ENCODE measurements around the gene GP9.
"Not testable (repeated sequence)": the region's sequence is repeated elsewhere in the genome, so short reads cannot be mapped to it uniquely, and the experiment has no call there.

The GP9 gene

GRCh38 chr3:129105862-129106261 lies 45.3 kb downstream of the GP9 start:
- WGBS = 93% methylated on average over 4 of the region's 4 CpGs
- H3K27me3 ChIP-seq (ENCODE audit: insufficient read depth, low read length) = no peaks in the 10 kb centered on the region
- H3K27ac ChIP-seq (ENCODE audit: low read depth, low read length) = no peak overlapping the region
- H3K4me1 ChIP-seq (ENCODE audit: insufficient read depth, low read length) = no peaks in the 10 kb centered on the region
- 0 out of 2 replicates have a peak, but pooled peaks cover 5% of the 10 kb centered on the region for H3K36me3 ChIP-seq (ENCODE audit: insufficient read depth, low read length)
- no peaks in the 10 kb centered on the region for H3K9me3 ChIP-seq (ENCODE audit: insufficient read depth, low read depth, low read length)
- H3K9ac ChIP-seq (ENCODE audit: low read depth, low read length) = no peak overlapping the region
- H3K4me3 ChIP-seq (ENCODE audit: low read length) = no peak overlapping the region

- no peak overlapping the region for H3K9ac ChIP-seq (ENCODE audit: low read depth, low read length)
- H3K4me3 ChIP-seq (ENCODE audit: low read length) = no peak overlapping the region
- H3K4me1 ChIP-seq (ENCODE audit: insufficient read depth, low read length) = no peaks in the 10 kb centered on the region
- 88% methylated on average over 5 of the region's 5 CpGs for WGBS
- no peak overlapping the region for H3K27ac ChIP-seq (ENCODE audit: low read depth, low read length)
- no peaks in the 10 kb centered on the region for H3K27me3 ChIP-seq (ENCODE audit: insufficient read depth, low read length)
- H3K36me3 ChIP-seq (ENCODE audit: insufficient read depth, low read length) = 0 out of 2 replicates have a peak, but pooled peaks cover 5% of the 10 kb centered on the region
- H3K9me3 ChIP-seq (ENCODE audit: insufficient read depth, low read depth, low read length) = no peaks in the 10 kb centered on the region
These were observed 45.7 kb downstream of the GP9 start for GRCh38 chr3:129106320-129106719.

- Histone ChIP-seq H3K27ac (ENCODE audit: low read depth, low read length) (no peak overlapping the region), H3K4me1 (ENCODE audit: insufficient read depth, low read length) (no peaks in the 10 kb centered on the region), H3K4me3 (ENCODE audit: low read length) (no peak overlapping the region), H3K27me3 (ENCODE audit: insufficient read depth, low read length) (no peaks in the 10 kb centered on the region), H3K36me3 (ENCODE audit: insufficient read depth, low read length) (0 out of 2 replicates have a peak, but pooled peaks cover 5% of the 10 kb centered on the region), H3K9ac (ENCODE audit: low read depth, low read length) (no peak overlapping the region; the same call in 1 of the 2 replicates), H3K9me3 (ENCODE audit: insufficient read depth, low read depth, low read length) (no peaks in the 10 kb centered on the region)
- WGBS = 92% methylated on average over 19 of the region's 19 CpGs
These were observed 46.4 kb downstream of the GP9 start for GRCh38 chr3:129106866-129107565.

DNA sequence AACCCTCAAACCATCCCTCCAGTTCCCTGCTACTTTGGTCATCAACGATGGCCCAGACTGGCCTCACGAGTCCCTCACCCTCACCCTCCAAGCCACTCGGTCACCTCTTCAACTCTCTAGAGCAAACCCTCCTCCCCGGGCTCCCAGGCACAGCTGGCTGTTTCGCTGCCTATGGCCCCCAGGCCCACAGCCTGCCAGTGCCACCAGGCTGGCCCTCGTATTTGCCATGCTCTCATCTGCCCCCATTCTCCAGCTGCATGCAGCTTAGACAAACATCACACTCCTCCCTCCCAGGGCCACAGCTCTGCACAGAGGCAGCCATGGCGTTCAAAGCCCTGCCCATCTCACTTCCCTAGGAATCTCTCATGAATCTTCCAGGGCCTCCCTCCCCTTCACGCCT lies 47.2 kb downstream of the GP9 start:
- Histone ChIP-seq H3K9ac (ENCODE audit: low read depth, low read length) (no peak overlapping the region; the same call in 1 of the 2 replicates), H3K27me3 (ENCODE audit: insufficient read depth, low read length) (no peaks in the 10 kb centered on the region), H3K4me1 (ENCODE audit: insufficient read depth, low read length) (no peaks in the 10 kb centered on the region), H3K9me3 (ENCODE audit: insufficient read depth, low read depth, low read length) (no peaks in the 10 kb centered on the region), H3K27ac (ENCODE audit: low read depth, low read length) (no peak overlapping the region), H3K4me3 (ENCODE audit: low read length) (no peak overlapping the region), H3K36me3 (ENCODE audit: insufficient read depth, low read length) (peaks cover 8% of the 10 kb centered on the region; the same call in 1 of the 2 replicates)
- 89% methylated on average over 8 of the region's 8 CpGs for WGBS

- 95% methylated on average over 9 of the region's 10 CpGs for WGBS
- not testable (repeated sequence) for H3K4me3 ChIP-seq (ENCODE audit: low read length); H3K27me3 ChIP-seq (ENCODE audit: insufficient read depth, low read length); H3K9ac ChIP-seq (ENCODE audit: low read depth, low read length); H3K9me3 ChIP-seq (ENCODE audit: insufficient read depth, low read depth, low read length); H3K27ac ChIP-seq (ENCODE audit: low read depth, low read length); H3K36me3 ChIP-seq (ENCODE audit: insufficient read depth, low read length)
- H3K4me1 ChIP-seq (ENCODE audit: insufficient read depth, low read length) = peaks cover 14% of the 10 kb centered on the region
These were observed 50.6 kb downstream of the GP9 start for GRCh38 chr3:129111076-129111780.

Measured in HUES64 (cell line).